ENCODE measurements around the gene PRPS1. TPM values are rescaled to one million over a fixed set of nuclear protein-coding genes. Genes with fewer than 3 reads are reported as not detected.

PRPS1 gene
- total and polyA plus RNA-seq, 2 experiments from 2014 or later = 91.1 to 149 TPM

DNA sequence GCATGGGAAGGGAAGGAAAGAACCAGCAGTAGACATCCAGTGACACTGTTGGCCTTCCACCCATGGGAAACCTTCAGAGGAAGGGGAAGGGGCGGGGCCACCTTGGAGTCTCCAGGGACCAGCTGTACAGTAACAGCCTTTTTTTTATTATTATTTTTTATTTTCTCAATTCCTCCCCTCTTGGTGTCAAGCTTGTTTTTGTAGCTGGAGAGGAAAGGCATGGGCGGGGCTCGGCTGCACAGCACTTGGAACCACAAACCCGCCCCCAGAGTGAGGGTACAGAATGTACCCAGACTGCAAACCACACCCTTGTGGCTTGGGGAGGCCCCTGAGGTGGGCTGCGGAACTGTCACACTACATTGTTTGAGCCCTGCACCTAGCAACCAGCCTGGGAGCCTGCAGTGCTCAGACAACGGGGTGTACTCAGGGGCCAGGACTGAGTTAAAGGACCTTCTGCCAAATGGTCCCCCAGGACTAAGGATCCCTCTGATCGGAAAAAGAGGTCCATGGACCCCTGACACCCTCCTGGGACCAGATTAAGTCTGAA, 45.7 kb downstream of the PRPS1 start (continued):
- TF ChIP-seq EZH2 (IDR thresholded peaks at IDR 0.05; ENCODE audit: low read depth, unreplicated experiment) (no peak), JUNB (IDR thresholded peaks at IDR 0.05; ENCODE audit: unreplicated experiment) (no peak)
- TF ChIP-seq, protein P1, sequence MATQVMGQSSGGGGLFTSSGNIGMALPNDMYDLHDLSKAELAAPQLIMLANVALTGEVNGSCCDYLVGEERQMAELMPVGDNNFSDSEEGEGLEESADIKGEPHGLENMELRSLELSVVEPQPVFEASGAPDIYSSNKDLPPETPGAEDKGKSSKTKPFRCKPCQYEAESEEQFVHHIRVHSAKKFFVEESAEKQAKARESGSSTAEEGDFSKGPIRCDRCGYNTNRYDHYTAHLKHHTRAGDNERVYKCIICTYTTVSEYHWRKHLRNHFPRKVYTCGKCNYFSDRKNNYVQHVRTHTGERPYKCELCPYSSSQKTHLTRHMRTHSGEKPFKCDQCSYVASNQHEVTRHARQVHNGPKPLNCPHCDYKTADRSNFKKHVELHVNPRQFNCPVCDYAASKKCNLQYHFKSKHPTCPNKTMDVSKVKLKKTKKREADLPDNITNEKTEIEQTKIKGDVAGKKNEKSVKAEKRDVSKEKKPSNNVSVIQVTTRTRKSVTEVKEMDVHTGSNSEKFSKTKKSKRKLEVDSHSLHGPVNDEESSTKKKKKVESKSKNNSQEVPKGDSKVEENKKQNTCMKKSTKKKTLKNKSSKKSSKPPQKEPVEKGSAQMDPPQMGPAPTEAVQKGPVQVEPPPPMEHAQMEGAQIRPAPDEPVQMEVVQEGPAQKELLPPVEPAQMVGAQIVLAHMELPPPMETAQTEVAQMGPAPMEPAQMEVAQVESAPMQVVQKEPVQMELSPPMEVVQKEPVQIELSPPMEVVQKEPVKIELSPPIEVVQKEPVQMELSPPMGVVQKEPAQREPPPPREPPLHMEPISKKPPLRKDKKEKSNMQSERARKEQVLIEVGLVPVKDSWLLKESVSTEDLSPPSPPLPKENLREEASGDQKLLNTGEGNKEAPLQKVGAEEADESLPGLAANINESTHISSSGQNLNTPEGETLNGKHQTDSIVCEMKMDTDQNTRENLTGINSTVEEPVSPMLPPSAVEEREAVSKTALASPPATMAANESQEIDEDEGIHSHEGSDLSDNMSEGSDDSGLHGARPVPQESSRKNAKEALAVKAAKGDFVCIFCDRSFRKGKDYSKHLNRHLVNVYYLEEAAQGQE (IDR thresholded peaks at IDR 0.05; ENCODE audit: unreplicated experiment) = no peak

DNA sequence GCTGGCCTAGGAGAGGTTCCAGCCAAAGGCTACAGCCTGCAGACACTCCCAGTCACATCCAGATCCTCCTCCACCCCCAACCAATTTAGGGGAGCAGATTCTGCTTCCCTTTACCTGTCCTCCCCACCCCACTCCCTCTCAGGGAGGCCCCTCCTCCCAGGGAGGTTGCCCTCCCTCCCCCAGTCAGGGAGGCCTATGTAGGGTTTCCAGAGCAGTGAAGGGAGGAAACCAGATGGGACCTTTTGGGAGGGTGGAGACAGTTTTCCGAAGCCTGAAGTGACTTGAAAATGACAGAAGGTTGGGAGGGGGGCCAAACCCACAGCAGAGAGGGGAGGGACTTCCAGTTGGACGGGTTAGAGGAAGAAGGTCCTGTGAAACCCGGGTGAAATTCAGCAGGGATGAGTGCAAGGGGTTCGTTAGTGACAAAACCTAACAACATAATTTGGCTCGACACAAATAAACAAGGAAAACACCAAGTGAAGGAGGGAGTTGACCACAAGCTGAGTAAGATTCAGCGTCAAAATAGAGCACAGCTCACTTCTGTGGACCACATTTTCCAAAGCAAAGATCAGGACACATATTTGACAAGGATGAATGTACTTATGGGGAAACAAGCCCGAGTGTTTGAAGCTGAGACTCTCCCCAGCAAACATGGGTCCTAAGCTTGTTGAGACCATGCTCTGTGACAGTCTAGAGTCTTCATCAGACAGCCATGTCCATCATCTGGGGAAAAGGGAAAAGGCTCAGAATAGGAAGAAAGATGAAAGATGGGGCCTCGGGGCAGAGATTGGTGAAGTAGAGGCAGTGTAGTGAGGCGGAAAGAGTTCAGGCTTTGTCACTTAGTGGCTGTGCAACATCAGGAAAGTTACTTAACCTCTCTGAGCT, 46.4 kb downstream of the PRPS1 start:
- Histone ChIP-seq H3K79me2 (replicated peaks; ENCODE audit: insufficient read depth) (no peaks in the 10 kb centered on the region), H3K9me2 (ENCODE audit: insufficient read depth) (no peaks in the 10 kb centered on the region), H3K4me3 (no peak overlapping the region), H3K27me3 (ENCODE audit: insufficient read depth) (no peaks in the 10 kb centered on the region), H4K20me1 (replicated peaks; ENCODE audit: insufficient read depth) (no peaks in the 10 kb centered on the region), H3K4me1 (ENCODE audit: insufficient read depth) (peaks cover 11% of the 10 kb centered on the region; the same call in 1 of the 2 replicates), H3K4me2 (no peak overlapping the region), H3F3A (replicated peaks; ENCODE audit: low read depth) (no peaks in the 10 kb centered on the region), H3K27ac (ENCODE audit: low read depth) (no peak overlapping the region), H2AFZ (no peak overlapping the region), H3K36me3 (ENCODE audit: insufficient read depth) (no peaks in the 10 kb centered on the region)
- Mint-ChIP-seq H3K4me1 (peaks cover 22% of the 10 kb centered on the region), H3K9me3 (no peaks in the 10 kb centered on the region), H3K4me3 (no peak overlapping the region), H3K27ac (no peak overlapping the region), H3K36me3 (ENCODE audit: low read depth) (no peaks in the 10 kb centered on the region), H3K27me3 (ENCODE audit: insufficient read depth, low read depth, poor library complexity) (peaks cover 8% of the 10 kb centered on the region)
- DNase-seq (ENCODE audit: low spot score) (no peak), ATAC-seq (no peak)
- TF ChIP-seq JUNB (IDR thresholded peaks at IDR 0.05; ENCODE audit: unreplicated experiment) (no peak), POLR2AphosphoS5 (IDR thresholded peaks at IDR 0.05; ENCODE audit: low read depth) (no peak), ZNF114 (CRISPR knock-in tag; IDR thresholded peaks at IDR 0.05) (no peak), NANOG (IDR thresholded peaks at IDR 0.05; ENCODE audit: borderline replicate concordance) (no peak), ZNF331 (CRISPR knock-in tag; IDR thresholded peaks at IDR 0.05; ENCODE audit: low read depth) (no peak)
- TF ChIP-seq, protein P1 (IDR thresholded peaks at IDR 0.05; ENCODE audit: unreplicated experiment) = no peak
- TF ChIP-seq, protein P2, sequence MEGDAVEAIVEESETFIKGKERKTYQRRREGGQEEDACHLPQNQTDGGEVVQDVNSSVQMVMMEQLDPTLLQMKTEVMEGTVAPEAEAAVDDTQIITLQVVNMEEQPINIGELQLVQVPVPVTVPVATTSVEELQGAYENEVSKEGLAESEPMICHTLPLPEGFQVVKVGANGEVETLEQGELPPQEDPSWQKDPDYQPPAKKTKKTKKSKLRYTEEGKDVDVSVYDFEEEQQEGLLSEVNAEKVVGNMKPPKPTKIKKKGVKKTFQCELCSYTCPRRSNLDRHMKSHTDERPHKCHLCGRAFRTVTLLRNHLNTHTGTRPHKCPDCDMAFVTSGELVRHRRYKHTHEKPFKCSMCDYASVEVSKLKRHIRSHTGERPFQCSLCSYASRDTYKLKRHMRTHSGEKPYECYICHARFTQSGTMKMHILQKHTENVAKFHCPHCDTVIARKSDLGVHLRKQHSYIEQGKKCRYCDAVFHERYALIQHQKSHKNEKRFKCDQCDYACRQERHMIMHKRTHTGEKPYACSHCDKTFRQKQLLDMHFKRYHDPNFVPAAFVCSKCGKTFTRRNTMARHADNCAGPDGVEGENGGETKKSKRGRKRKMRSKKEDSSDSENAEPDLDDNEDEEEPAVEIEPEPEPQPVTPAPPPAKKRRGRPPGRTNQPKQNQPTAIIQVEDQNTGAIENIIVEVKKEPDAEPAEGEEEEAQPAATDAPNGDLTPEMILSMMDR (conservative IDR thresholded peaks at IDR 0.05; ENCODE audit: low read depth in 2 of 2) = no peak
